GM18951 (cell line): ENCODE data around the gene EPN1.
A peak's percentile ranks its signal among the peaks of the same experiment; 100 is the strongest.

Source experiments
- POLR2A ChIP-seq: IDR thresholded peaks from 4 replicates; pipeline ENCODE4 v1.6.1; 2011; ENCODE audit warnings: mild to moderate bottlenecking; ENCODE audit not compliant: insufficient read length, insufficient read depth; ENCODE audit errors: extremely low read depth
- in situ Hi-C: fragments of 300-500 bp; cut with MboI; formaldehyde crosslinking; loops from one replicate; pipeline ENCODE4 v1.12.0; 2022; ENCODE audit warnings: low sequenced_read_pairs, mixed read lengths, inconsistent platforms; ENCODE audit not compliant: unreplicated experiment

Gene EPN1

GRCh38 chr19:55650126-55650557 is 24.9 kb upstream of the EPN1 start:
- no peak for TF ChIP-seq POLR2A
- in situ Hi-C loops, result no loop called here

- no peak for TF ChIP-seq POLR2A
- in situ Hi-C loops, result no loop called here
These were observed 24.3 kb upstream of the EPN1 start for GRCh38 chr19:55650602-55651230.

DNA sequence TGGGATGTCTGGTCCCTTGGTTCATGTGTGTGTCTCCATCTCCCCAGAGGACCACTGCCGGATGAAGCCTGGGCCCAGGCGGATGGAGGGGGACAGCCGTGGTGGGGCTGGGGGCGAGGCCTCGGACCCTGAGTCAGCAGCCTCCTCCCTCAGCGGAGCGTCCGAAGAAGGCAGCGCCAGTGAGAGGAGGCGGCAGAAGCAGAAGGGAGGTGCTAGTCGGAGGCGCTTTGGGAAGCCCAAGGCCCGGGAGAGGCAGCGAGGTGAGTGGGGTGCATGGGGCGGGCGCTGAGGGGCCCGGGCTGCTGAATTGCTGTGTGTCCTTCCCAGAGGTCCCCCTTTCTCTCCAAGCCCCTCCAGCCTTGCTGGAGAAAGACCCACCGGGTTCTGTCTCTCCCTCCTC is 23.8 kb upstream of the EPN1 start:
- in situ Hi-C loops, result no loop called here
- no peak for TF ChIP-seq POLR2A

DNA sequence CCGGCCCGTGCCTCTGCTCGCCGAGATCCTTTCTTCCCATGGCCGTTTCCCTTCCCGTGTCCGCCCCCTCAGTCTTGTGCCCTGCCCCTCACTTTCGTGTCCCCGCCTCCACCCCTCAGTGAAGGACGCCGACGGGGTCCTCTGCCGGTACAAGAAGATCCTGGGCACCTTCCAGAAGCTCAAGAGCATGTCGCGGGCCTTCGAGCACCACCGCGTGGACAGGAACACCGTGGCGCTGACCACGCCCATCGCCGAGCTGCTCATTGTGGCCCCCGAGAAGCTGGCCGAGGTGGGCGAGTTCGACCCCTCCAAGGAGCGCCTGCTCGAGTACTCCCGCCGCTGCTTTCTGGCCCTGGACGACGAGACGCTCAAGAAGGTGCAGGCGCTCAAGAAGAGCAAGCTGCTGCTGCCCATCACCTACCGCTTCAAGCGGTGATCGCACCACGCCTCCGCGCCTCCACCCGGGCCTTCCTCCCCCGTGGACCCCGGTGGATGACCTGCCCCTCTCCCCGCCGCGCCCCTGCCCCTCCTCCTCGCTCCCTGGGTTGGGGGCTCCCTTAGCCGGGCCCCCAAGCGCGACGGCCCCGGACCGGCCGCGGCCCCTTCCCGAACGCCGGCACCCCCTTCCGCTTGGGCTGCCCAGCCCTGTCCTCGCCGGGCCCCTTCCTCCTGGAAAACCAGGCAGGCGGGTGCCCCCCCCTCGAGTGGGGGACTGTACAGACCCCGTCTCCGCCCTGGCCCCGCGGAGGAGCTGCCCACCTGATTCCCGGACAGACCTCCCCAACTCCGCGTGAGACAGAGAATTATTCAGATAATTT is 22.5 kb upstream of the EPN1 start:
- in situ Hi-C loops, result no loop called here
- no peak for TF ChIP-seq POLR2A

- in situ Hi-C loops, result no loop called here
These were observed 21.2 kb upstream of the EPN1 start for GRCh38 chr19:55653651-55654322.

GRCh38 chr19:55654323-55654867 is 20.6 kb upstream of the EPN1 start:
- in situ Hi-C loops, result no loop called here

More at GRCh38 chr19:55653651-55654322, 21.2 kb upstream of the EPN1 start:
- TF ChIP-seq POLR2A, result peak; percentile 86

DNA sequence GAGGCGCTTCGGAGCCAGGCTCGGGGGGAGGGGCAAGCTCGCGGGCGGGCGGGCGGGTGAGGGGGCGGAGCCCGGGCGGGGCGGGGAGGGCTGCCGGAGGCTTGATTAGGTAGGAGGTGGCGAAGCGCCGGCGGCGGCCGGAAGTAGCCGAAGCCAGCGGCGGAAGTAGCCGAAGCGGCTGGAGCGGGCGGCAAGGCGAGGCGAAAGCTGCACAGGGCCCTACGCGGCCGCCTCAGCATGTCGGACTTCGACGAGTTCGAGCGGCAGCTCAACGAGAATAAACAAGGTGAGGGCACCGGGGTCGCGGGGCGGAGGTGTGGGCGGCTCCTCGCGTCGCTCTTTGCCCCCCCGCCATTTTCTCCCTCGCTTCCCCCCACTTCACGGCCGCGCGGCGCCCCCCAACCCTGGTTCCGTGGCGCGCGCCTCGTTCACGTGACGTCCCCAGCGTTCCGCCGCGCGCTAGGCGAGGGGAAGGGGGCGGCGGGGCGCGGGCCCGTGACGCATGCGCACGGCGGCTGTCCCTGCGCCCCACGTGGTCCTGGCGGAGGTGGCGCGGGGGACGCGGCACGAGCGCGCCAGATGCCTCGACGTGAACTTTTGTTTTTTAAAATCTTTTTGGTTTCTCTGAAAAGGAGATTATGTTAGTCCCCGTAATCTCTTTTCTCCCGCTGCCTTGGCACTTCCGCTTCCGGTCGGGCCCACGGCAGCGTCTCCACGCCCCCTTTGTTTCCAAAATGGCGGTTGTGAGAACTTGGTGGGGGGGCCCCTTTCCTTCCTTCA is 20.0 kb upstream of the EPN1 start, which contains the start of gene U2AF2:
Gene U2AF2, plus strand, starts transcription at position 168 of the 780 bp plus-strand sequence. Its CDS starts 70 bp downstream, at position 238.
- in situ Hi-C loops, result no loop called here
- TF ChIP-seq POLR2A, result peak; percentile 78

More at GRCh38 chr19:55654323-55654867, 20.6 kb upstream of the EPN1 start:
- no peak for TF ChIP-seq POLR2A

GRCh38 chr19:55655648-55656040 is 19.4 kb upstream of the EPN1 start:
- TF ChIP-seq POLR2A, result no peak
- in situ Hi-C loops, result no loop called here

- TF ChIP-seq POLR2A, result no peak
- in situ Hi-C loops, result no loop called here
These were observed 18.5 kb upstream of the EPN1 start for GRCh38 chr19:55656552-55656951.

- in situ Hi-C loops, result no loop called here
- TF ChIP-seq POLR2A, result no peak
These were observed 17.9 kb upstream of the EPN1 start for GRCh38 chr19:55656988-55657747.

DNA sequence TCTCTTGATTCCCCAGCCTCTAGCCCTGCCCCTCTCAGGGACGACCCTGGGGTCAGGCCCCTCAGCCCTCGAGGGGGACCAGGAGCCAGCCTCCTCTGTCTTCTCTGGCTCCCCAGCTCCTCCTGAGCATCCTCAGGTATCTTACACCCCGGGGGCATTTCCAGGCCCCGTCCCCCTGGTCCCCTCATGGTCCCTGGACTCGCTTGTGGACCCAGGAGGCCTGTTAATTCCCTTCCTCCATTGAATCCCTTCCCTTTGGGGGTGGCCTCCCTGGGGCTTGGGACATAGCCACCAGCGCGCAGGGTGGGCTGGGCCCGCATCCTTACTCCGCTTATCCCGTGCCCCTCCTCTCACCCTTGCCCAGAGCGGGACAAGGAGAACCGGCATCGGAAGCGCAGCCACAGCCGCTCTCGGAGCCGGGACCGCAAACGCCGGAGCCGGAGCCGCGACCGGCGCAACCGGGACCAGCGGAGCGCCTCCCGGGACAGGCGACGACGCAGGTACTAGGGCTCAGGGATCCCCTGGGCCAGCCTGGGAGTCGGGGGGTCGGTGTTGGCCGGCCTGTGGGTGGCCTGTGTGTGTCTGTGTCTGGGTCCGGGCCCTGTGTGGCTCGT is 16.1 kb upstream of the EPN1 start:
- in situ Hi-C loops, result no loop called here

More for the DNA sequence above, 16.1 kb upstream of the EPN1 start:
- TF ChIP-seq POLR2A, result no peak
